M059J (cell line): ENCODE results near the gene GET4. TPM values are rescaled to one million over a fixed set of nuclear protein-coding genes. Genes with fewer than 3 reads are reported as not detected.
A peak's percentile ranks its signal among the peaks of the same experiment; 100 is the strongest.
"Not testable (repeated sequence)": the region's sequence is repeated elsewhere in the genome, so short reads cannot be mapped to it uniquely, and the experiment has no call there.

ENCODE experiments used
- DNase-seq: peaks from one replicate; pipeline ENCODE4 v3.0.0-alpha.2; 2012; ENCODE audit warnings: low read depth
- total RNA-seq: library from RNA; depleted of rRNA; stranded (reverse); fragments of >200 nt; shearing (Covaris generic); gene quantifications from 2 replicates; pipeline ENCODE4 v1.2.3, GENCODE V29; 2014

Gene GET4
- total RNA-seq, 1 experiment from 2014 or later: 26.9 TPM

GRCh38 chr7:899806-900205 lies 23.5 kb downstream of the GET4 start:
- DNase-seq: no peak

DNA sequence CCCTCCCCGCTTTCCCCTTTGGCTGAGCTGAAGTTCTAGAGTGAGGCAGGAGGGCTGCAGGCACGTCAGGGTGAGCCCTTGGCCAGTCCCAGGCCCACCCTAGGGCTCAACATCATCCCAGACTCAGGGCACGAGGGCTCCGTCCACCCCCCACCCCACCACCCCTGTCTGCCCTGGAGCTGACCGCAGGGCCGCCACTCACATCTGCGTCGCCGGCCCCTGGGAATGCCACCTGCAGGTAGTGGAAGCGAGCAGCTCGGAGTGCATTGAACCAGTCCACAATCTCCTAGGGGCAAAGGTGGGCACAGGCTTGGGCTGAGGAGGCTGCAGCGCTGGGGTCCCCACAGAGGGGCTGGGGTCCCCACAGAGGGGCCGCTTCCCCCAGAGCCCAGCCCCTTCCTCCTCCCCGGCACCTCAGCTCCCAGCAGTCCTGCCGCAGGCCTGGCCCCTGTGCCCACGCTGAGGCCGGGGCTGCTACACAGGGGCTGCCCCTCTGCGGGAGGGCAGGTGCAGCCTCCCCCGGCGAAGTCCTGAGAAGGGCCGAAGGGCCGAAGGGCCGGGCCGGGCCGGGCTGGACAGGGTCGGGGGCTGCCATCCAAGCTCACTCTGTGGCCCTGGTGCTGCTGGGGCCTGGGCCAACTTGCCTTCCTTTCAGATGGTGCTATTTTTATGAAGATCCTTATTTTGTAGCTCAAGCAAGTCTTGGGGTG lies 24.1 kb downstream of the GET4 start:
- DNase-seq: no peak

- DNase-seq: no peak
Observed at GRCh38 chr7:901041-901387, 24.7 kb downstream of the GET4 start.

DNA sequence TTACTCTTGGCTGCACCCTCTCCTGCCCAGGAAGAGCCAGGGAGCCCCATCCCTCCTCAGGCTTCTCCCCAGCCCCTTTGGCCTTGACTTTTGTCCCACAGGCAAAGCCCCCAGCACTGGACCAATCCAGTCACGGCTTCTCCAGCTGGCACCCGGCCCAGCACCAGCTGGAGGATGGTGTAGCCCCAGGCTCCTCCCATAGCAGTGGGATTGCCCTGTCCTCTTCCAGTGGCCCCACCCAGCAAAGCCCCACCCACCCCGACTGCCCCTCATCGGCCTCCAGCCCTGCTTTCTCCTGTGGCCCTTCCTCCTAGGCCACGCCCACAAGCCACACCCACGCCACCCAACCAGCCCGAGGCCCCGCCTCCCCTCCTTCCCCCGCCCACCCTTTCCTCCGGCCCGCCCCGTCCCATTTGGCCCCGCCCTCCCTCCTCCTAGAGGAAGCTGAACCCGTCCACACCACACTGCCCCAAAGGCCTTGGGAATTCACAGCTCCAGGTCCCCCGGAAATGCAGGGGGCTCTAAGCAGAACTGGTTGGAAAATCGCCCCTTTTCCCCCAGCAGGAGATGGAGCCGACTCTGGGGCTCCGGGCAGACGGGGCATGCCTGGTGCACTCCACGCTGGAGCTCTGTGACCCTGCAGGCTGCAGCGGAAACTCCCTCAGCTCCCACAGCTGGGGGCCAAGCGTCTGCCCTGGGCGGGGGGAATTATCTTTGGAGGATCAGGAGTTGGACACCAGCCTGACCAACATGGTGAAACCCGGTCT lies 25.2 kb downstream of the GET4 start:
- peak; percentile 70 for DNase-seq

DNA sequence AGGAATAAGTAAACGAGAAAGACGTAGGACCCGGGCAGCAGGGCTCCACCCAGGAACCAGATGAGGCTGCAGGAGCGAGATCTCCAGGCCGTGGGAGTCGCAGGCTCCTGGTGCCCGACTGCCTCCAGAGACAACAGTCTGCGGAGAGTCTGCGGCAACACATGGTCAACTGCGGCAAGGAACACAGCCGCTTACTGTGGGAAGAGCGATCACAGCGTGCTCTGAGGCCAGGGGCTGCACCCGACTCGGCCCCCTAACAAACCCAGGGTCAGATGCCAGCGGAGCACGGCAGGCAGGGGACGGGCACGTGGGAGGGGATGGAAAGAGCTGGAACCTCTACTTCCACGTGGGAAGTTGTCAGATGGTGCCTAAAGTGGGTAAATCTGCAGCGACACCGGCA lies 26.6 kb downstream of the GET4 start:
- no peak for DNase-seq

GRCh38 chr7:903921-904755 lies 27.8 kb downstream of the GET4 start:
- no peak for DNase-seq

- peak; percentile 50 for DNase-seq
Observed at GRCh38 chr7:904847-905246, 28.5 kb downstream of the GET4 start.

DNA sequence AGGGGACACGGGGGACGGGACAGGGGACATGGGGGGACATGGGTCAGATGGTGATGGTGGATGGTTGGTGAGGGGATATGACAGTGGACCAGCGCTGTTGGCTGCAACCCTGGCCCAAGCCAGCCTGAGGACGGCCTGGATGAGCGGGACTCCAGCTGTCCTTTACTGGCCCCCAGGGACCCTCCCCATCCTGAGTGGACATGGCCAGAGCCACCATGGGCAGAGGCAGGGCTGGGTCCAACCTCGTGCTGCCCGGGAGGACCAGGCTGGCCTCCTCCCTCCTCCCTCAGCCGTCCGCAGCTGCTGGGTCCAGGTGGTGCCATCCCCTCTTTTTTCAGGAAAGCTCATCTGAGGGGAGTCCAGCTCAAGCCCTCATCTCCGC lies 30.4 kb downstream of the GET4 start:
- DNase-seq: peak; percentile 31

- DNase-seq: peak; percentile 20
Observed at GRCh38 chr7:907158-907980, 31.0 kb downstream of the GET4 start.

DNA sequence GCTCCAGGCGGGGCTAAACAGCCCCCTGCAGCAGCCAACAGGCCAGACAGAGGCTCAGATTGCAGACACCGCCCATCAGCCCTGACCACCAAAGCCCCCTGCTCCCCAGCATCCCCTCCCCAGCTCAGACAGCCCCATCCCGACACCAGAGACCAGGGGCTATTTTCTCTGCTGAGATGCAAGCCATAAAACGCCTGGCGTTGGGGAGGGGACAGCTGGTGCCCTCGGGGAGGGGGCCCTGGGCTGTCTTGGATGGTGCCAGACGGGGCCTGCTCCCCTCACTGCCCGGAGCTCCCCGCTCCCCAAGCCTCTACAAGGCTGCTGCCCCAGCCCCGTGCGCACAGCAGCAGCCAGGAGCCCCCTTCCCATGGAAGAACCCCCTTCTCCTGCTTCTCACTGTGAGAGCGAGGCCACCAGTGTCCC lies 31.8 kb downstream of the GET4 start:
- no peak for DNase-seq

GRCh38 chr7:908591-909357 lies 32.4 kb downstream of the GET4 start:
- DNase-seq: not testable (repeated sequence)

DNA sequence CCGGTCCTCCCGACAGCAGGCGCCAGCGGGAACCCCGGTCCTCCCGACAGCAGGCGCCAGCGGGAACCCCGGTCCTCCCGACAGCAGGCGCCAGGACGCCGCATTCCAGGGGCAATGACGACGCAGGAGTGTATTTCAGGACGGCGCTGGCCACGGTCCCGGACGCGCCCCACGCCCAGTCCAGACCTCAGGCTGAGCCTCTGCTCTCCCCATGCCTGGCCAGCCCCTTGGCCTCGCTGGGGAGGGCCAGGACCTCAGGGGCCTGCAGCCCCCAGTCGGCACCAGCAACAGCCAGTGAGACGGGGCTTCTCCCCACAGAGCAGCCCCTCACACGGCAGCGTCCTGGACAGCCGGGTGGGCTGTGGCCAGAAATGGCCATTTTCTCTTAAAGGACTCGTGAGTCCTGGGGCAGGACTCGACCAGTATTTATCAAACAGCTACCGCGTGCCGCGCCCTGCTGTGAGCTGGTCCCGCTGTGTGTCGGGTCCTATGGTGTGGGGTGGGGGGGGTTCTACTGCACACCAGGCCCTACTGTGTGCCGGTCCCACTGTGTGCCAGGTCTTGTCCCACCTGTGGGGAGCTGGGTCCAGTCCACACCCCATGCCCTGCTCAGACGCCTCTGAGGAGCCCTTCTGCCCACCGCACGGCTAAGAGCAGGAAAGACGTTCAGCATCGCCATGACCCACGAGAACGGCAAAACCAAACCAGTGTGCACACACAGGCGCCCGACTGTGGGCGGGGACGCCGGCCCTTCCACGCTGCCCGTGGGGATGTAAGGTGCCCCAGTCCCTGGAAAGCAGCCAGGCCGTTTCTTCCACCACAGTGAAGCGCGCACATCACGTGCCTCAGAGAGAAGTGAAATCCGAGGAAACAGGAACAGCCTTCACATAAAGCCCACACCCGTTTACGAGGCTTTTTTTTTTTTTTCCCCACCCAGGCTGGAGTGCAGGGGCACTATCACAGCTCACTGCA lies 33.3 kb downstream of the GET4 start:
- DNase-seq: no peak

DNA sequence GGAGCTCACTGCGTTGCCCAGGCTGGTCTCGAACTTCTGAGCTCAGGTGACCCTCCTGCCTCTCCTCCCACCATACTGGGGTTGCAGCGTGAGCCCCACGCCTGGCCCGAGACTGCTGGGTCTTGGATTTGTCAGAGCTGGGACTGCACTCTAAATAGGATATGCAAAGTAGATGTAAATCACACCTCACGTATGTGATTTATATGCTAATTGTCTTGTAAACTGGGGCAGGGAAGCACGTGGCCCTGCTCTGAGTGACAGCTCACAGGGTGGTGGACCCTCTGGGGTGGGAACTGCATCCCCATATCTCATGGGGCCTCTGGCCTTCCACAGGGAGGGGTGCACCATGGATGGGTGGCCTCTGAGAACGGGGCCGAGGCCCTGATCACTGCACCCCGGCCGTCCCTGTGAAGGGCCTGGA lies 34.1 kb downstream of the GET4 start:
- DNase-seq: no peak

- no peak for DNase-seq
Observed at GRCh38 chr7:910931-911431, 34.6 kb downstream of the GET4 start.

GRCh38 chr7:911791-912480 lies 35.6 kb downstream of the GET4 start:
- no peak for DNase-seq

DNA sequence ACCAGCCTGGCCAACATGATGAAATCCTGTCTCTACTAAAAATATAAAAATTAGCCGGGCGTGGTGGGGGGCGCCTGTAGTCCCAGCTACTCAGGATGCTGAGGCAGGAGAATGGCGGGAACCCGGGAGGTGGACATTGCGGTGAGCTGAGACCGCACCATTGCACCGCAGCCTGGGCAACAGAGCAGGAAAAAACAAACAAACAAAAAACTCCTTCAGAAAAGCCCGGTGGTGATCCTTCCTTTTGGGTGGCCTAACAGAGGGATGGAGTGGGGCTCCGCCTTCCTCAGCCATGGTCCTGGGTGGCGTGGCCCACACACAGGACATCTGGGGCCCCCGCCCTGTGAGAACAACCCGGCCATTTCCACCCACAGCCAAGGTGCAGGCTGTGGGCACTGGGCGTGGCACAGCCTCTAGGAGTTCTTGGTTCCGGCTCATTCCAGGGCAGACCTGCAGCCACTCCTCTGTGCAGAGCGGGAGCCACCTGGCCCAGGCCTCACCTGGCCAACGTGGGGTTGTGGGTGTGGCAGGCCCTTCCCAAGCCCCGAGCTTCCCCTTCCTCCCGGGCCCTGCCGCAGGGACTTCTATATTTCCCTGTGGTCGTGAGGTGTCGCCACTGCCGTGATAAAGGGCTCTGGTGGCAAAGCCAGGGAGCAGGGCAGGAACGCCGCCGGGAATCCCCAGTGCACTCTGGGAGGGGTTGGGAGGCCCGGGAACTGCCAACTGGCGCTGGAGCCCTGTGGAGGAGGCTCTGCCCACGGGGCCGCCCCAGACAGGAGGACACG lies 37.6 kb downstream of the GET4 start:
- DNase-seq: peak; percentile 49

GRCh38 chr7:914521-915194 lies 38.3 kb downstream of the GET4 start:
- DNase-seq: no peak
